ENCODE data around the gene MEIOC.
A peak's percentile ranks its signal among the peaks of the same experiment; 100 is the strongest.

DNA sequence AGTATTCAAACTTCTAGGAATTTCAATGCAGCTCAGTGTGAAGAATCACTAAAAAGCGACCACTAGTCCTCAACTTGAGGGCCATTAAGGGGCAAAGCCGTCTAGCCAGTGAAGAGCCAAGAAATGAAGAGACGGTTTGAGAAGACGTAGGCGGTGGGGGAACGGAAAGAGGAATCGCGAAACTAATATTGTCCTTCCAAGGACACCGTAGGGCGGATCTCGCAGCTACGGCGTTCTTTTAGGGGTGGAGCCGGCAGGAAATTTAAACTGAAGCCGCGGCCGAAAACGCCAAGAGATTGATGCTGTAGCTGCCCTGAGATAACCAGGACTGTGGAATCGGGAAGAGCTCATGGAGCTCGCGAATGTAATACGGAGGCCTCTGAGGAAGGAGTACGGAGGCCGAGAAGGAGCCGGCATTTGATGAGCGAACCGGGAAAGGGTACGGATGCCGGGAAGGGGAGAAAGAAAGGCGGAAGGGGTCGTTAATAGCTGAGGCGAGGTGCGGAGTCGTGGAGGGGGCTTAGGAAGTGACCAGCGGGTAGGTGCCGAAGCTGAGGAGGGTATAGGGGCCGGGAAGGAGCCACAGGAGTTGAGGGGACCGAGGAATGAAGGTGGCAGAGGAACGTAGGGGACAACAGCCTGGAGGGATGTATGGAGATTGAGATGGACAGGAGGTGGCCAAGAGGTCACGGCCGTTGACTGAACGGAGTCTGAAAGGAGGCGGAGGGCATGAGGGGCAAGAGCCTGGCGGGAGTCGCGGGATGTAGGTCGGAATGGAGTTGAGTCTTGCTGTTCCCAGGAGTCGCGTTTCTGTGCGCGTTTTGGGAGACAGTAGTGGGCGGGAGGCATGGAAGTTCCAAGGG is 52.4 kb downstream of the MEIOC start, which contains the start of gene DBF4B:
- TF ChIP-seq POLR2AphosphoS5 (IDR thresholded peaks at IDR 0.05; ENCODE audit: low read depth, low read length) (peak; percentile 41; the same call in 1 of the 2 replicates), SP1 (IDR thresholded peaks at IDR 0.05; ENCODE audit: low read depth, low read length) (0 out of 2 replicates have a peak, but pooled peaks have one; percentile 19), RFX5 (IDR thresholded peaks at IDR 0.05; ENCODE audit: borderline replicate concordance, low read depth, low read length) (no peak), HDAC2 (IDR thresholded peaks at IDR 0.05; ENCODE audit: borderline replicate concordance in 1 of 2, low read depth in 2 of 2, low read length in 2 of 2) (no peak; a peak in 1 of 4 replicates)
- TF ChIP-seq, protein P1, sequence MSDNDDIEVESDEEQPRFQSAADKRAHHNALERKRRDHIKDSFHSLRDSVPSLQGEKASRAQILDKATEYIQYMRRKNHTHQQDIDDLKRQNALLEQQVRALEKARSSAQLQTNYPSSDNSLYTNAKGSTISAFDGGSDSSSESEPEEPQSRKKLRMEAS (IDR thresholded peaks at IDR 0.05): no peak
- TF ChIP-seq, protein P2, sequence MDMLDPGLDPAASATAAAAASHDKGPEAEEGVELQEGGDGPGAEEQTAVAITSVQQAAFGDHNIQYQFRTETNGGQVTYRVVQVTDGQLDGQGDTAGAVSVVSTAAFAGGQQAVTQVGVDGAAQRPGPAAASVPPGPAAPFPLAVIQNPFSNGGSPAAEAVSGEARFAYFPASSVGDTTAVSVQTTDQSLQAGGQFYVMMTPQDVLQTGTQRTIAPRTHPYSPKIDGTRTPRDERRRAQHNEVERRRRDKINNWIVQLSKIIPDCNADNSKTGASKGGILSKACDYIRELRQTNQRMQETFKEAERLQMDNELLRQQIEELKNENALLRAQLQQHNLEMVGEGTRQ (IDR thresholded peaks at IDR 0.05; ENCODE audit: low read length): no peak
- TF ChIP-seq, protein P3, sequence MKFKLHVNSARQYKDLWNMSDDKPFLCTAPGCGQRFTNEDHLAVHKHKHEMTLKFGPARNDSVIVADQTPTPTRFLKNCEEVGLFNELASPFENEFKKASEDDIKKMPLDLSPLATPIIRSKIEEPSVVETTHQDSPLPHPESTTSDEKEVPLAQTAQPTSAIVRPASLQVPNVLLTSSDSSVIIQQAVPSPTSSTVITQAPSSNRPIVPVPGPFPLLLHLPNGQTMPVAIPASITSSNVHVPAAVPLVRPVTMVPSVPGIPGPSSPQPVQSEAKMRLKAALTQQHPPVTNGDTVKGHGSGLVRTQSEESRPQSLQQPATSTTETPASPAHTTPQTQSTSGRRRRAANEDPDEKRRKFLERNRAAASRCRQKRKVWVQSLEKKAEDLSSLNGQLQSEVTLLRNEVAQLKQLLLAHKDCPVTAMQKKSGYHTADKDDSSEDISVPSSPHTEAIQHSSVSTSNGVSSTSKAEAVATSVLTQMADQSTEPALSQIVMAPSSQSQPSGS (IDR thresholded peaks at IDR 0.05; ENCODE audit: low read length): peak; percentile 67; the same call in 1 of the 2 replicates
- TF ChIP-seq, protein P4, sequence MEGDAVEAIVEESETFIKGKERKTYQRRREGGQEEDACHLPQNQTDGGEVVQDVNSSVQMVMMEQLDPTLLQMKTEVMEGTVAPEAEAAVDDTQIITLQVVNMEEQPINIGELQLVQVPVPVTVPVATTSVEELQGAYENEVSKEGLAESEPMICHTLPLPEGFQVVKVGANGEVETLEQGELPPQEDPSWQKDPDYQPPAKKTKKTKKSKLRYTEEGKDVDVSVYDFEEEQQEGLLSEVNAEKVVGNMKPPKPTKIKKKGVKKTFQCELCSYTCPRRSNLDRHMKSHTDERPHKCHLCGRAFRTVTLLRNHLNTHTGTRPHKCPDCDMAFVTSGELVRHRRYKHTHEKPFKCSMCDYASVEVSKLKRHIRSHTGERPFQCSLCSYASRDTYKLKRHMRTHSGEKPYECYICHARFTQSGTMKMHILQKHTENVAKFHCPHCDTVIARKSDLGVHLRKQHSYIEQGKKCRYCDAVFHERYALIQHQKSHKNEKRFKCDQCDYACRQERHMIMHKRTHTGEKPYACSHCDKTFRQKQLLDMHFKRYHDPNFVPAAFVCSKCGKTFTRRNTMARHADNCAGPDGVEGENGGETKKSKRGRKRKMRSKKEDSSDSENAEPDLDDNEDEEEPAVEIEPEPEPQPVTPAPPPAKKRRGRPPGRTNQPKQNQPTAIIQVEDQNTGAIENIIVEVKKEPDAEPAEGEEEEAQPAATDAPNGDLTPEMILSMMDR (IDR thresholded peaks at IDR 0.05; ENCODE audit: control extremely low read depth in 1 of 3, insufficient read depth in 1 of 3, low read depth in 1 of 3, low read length in 3 of 3): no peak

All from H1 (cell line).